T-helper 2 cell treated with Interferon-gamma antibody and Interleukin-4, amounts not matched to agents 5 μg/mL and 100 μg/mL, for 36 hours (primary cell): ENCODE data around the gene SH2B3.
"Not testable (repeated sequence)": the region's sequence is repeated elsewhere in the genome, so short reads cannot be mapped to it uniquely, and the experiment has no call there.

ENCODE experiments used
- DNase-seq: peaks from one replicate; pipeline ENCODE4 v3.0.0; 2021; ENCODE audit warnings: low spot score
- H3K27ac Mint-ChIP-seq: one replicate; pipeline ENCODE4 v1.8.0; 2021; ENCODE audit warnings: mild to moderate bottlenecking, mixed read lengths
- H3K27me3 Mint-ChIP-seq: one replicate; pipeline ENCODE4 v1.8.0; 2021; ENCODE audit warnings: low read depth, mixed read lengths
- H3K36me3 Mint-ChIP-seq: one replicate; pipeline ENCODE4 v1.8.0; 2021; ENCODE audit warnings: low read depth, mixed read lengths
- H3K4me1 Mint-ChIP-seq: one replicate; pipeline ENCODE4 v1.8.0; 2021; ENCODE audit warnings: low read depth, mixed read lengths
- H3K4me3 Mint-ChIP-seq: one replicate; pipeline ENCODE4 v1.8.0; 2022; ENCODE audit warnings: mild to moderate bottlenecking, moderate library complexity, mixed read lengths
- H3K9me3 Mint-ChIP-seq: one replicate; pipeline ENCODE4 v1.8.0; 2021; ENCODE audit warnings: mixed read lengths

The SH2B3 gene

GRCh38 chr12:111454311-111454710 is 48.6 kb downstream of the SH2B3 start:
- H3K36me3 Mint-ChIP-seq = peaks cover 50% of the 10 kb centered on the region

GRCh38 chr12:111454716-111455447 is 49.2 kb downstream of the SH2B3 start:
- no peaks in the 10 kb centered on the region for H3K9me3 Mint-ChIP-seq
- H3K36me3 Mint-ChIP-seq = peaks cover 44% of the 10 kb centered on the region
- peaks cover 23% of the 10 kb centered on the region for H3K4me1 Mint-ChIP-seq
- no peak overlapping the region for H3K4me3 Mint-ChIP-seq
- DNase-seq = no peak
- no peaks in the 10 kb centered on the region for H3K27me3 Mint-ChIP-seq
- H3K27ac Mint-ChIP-seq = no peak overlapping the region

More at GRCh38 chr12:111454311-111454710, 48.6 kb downstream of the SH2B3 start:
- Mint-ChIP-seq H3K27me3 (no peaks in the 10 kb centered on the region), H3K4me3 (no peak overlapping the region), H3K9me3 (no peaks in the 10 kb centered on the region), H3K4me1 (peaks cover 29% of the 10 kb centered on the region), H3K27ac (no peak overlapping the region)
- no peak for DNase-seq

GRCh38 chr12:111455448-111456320 is 50.0 kb downstream of the SH2B3 start:
- Mint-ChIP-seq H3K36me3 (peaks cover 40% of the 10 kb centered on the region), H3K27ac (no peak overlapping the region), H3K27me3 (no peaks in the 10 kb centered on the region), H3K9me3 (no peaks in the 10 kb centered on the region), H3K4me1 (peaks cover 15% of the 10 kb centered on the region), H3K4me3 (no peak overlapping the region)
- DNase-seq = no peak

- peaks cover 4% of the 10 kb centered on the region for H3K4me1 Mint-ChIP-seq
- no peak for DNase-seq
- H3K27me3 Mint-ChIP-seq = no peaks in the 10 kb centered on the region
- no peak overlapping the region for H3K27ac Mint-ChIP-seq
- H3K9me3 Mint-ChIP-seq = no peaks in the 10 kb centered on the region
- peaks cover 30% of the 10 kb centered on the region for H3K36me3 Mint-ChIP-seq
- no peak overlapping the region for H3K4me3 Mint-ChIP-seq
Observed at GRCh38 chr12:111457071-111457470, 51.3 kb downstream of the SH2B3 start.

- Mint-ChIP-seq H3K27ac (no peak overlapping the region), H3K4me3 (no peak overlapping the region), H3K4me1 (peaks cover 4% of the 10 kb centered on the region), H3K9me3 (no peaks in the 10 kb centered on the region), H3K27me3 (no peaks in the 10 kb centered on the region), H3K36me3 (peaks cover 30% of the 10 kb centered on the region)
- DNase-seq = no peak
Observed at GRCh38 chr12:111457577-111457976, 51.9 kb downstream of the SH2B3 start.

GRCh38 chr12:111458546-111459172 is 52.9 kb downstream of the SH2B3 start:
- no peak for DNase-seq
- Mint-ChIP-seq H3K4me3 (no peak overlapping the region), H3K36me3 (peaks cover 27% of the 10 kb centered on the region), H3K27me3 (no peaks in the 10 kb centered on the region), H3K4me1 (peaks cover 4% of the 10 kb centered on the region), H3K27ac (no peak overlapping the region), H3K9me3 (no peaks in the 10 kb centered on the region)

GRCh38 chr12:111460111-111460510 is 54.4 kb downstream of the SH2B3 start:
- not testable (repeated sequence) for DNase-seq, H3K27me3 Mint-ChIP-seq, H3K4me1 Mint-ChIP-seq, H3K9me3 Mint-ChIP-seq, H3K27ac Mint-ChIP-seq, H3K4me3 Mint-ChIP-seq
- H3K36me3 Mint-ChIP-seq = peaks cover 18% of the 10 kb centered on the region

GRCh38 chr12:111462210-111462769 is 56.6 kb downstream of the SH2B3 start:
- H3K27ac Mint-ChIP-seq = no peak overlapping the region

GRCh38 chr12:111467092-111467856 is 61.6 kb downstream of the SH2B3 start:
- H3K4me1 Mint-ChIP-seq = no peaks in the 10 kb centered on the region
- H3K9me3 Mint-ChIP-seq = no peaks in the 10 kb centered on the region
- peaks cover 17% of the 10 kb centered on the region for H3K36me3 Mint-ChIP-seq
- no peaks in the 10 kb centered on the region for H3K27me3 Mint-ChIP-seq
- H3K4me3 Mint-ChIP-seq = no peak overlapping the region
- no peak overlapping the region for H3K27ac Mint-ChIP-seq
- DNase-seq = no peak

More at GRCh38 chr12:111462210-111462769, 56.6 kb downstream of the SH2B3 start:
- no peaks in the 10 kb centered on the region for H3K9me3 Mint-ChIP-seq
- DNase-seq = no peak
- H3K27me3 Mint-ChIP-seq = no peaks in the 10 kb centered on the region
- H3K4me1 Mint-ChIP-seq = no peaks in the 10 kb centered on the region
- no peak overlapping the region for H3K4me3 Mint-ChIP-seq
- H3K36me3 Mint-ChIP-seq = peaks cover 7% of the 10 kb centered on the region

- Mint-ChIP-seq H3K36me3 (peaks cover 17% of the 10 kb centered on the region), H3K9me3 (no peaks in the 10 kb centered on the region), H3K4me3 (no peak overlapping the region), H3K4me1 (no peaks in the 10 kb centered on the region), H3K27ac (no peak overlapping the region), H3K27me3 (no peaks in the 10 kb centered on the region)
- DNase-seq = no peak
Observed at GRCh38 chr12:111467857-111468241, 62.1 kb downstream of the SH2B3 start.

- Mint-ChIP-seq H3K36me3 (peaks cover 23% of the 10 kb centered on the region), H3K4me3 (no peak overlapping the region), H3K4me1 (no peaks in the 10 kb centered on the region), H3K9me3 (no peaks in the 10 kb centered on the region), H3K27ac (no peak overlapping the region), H3K27me3 (no peaks in the 10 kb centered on the region)
- no peak for DNase-seq
Observed at GRCh38 chr12:111469401-111469800, 63.7 kb downstream of the SH2B3 start.

- Mint-ChIP-seq H3K27me3 (no peaks in the 10 kb centered on the region), H3K36me3 (peaks cover 28% of the 10 kb centered on the region), H3K4me3 (no peak overlapping the region), H3K27ac (no peak overlapping the region), H3K4me1 (no peaks in the 10 kb centered on the region), H3K9me3 (no peaks in the 10 kb centered on the region)
- no peak for DNase-seq
Observed at GRCh38 chr12:111471236-111471635, 65.5 kb downstream of the SH2B3 start.

- Mint-ChIP-seq H3K4me3 (no peak overlapping the region), H3K36me3 (peaks cover 27% of the 10 kb centered on the region), H3K27ac (no peak overlapping the region), H3K9me3 (no peaks in the 10 kb centered on the region), H3K27me3 (no peaks in the 10 kb centered on the region), H3K4me1 (no peaks in the 10 kb centered on the region)
- no peak for DNase-seq
Observed at GRCh38 chr12:111482462-111482861, 76.7 kb downstream of the SH2B3 start.
